GM18502 (cell line): ENCODE measurements around the gene ERVW-1.

Experiments used
- ATAC-seq: cut with Tn5 transposase; IDR thresholded peaks from one replicate; pipeline ENCODE4 v1.9.1; 2021; ENCODE audit warnings: mild to moderate bottlenecking; ENCODE audit not compliant: unreplicated experiment, poor library complexity

ERVW-1 gene

GRCh38 chr7:92432299-92432946, 45.3 kb downstream of the ERVW-1 start:
- no peak for ATAC-seq

GRCh38 chr7:92427193-92427592, 50.6 kb downstream of the ERVW-1 start:
- no peak for ATAC-seq

GRCh38 chr7:92425311-92425947, 52.3 kb downstream of the ERVW-1 start:
- ATAC-seq: no peak

GRCh38 chr7:92423710-92424131, 54.0 kb downstream of the ERVW-1 start:
- no peak for ATAC-seq

GRCh38 chr7:92422926-92423325, 54.8 kb downstream of the ERVW-1 start:
- no peak for ATAC-seq

- ATAC-seq: no peak
These were observed 55.9 kb downstream of the ERVW-1 start for GRCh38 chr7:92421676-92422435.
